ENCODE results near the gene SEMA4F. TPM values are rescaled to one million over a fixed set of nuclear protein-coding genes. Genes with fewer than 3 reads are reported as not detected.
"Not testable (repeated sequence)": the region's sequence is repeated elsewhere in the genome, so short reads cannot be mapped to it uniquely, and the experiment has no call there.

The SEMA4F gene
- total and polyA plus RNA-seq, 3 donors from 2014 or later = 9.1 to 14.3 (median 13.3) TPM

DNA sequence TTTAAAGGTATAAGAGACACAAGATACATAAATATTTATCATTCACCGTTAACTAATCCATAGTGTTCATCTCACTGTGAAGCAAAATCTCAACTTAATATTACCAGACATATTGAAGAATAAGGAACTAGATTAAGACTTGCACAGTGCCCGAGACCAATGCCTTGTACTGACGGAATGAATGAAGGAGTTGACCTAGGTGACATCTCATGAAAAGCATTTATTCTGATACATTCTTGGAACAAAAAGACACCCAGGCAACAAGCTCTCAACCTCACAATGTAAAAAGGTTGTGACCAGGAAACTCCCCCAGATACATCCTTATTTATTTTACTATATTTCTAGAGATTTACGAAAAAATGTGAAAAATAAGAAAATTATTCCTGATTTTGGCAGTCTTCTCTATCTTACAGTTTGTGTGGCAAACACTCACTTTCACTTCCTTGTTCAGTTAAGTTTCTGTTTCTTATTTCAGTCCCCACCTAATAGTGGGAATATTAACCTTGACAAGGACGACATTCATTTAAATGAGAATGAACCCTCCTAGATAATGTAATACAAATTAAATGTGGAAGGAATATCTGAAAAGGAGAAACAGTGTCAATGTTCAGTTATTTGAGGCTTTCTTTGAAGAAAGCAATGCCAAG, 34.3 kb upstream of the SEMA4F start:
- intact Hi-C loops (cut with DNase I; ENCODE audit: low total_unique reads) = no loop called here
- WGBS, 2 donors = 76 to 79% methylated on average over 5 of the region's 5 CpGs
- H3K36me3 ChIP-seq (ENCODE audit: low read depth, missing control alignments) = no peaks in the 10 kb centered on the region
- no peaks in the 10 kb centered on the region for H3K9me3 ChIP-seq
- no peaks in the 10 kb centered on the region for H3K27me3 ChIP-seq
- no peaks in the 10 kb centered on the region for H3K4me1 ChIP-seq
- DNase-seq = no peak
- H3K27ac ChIP-seq = no peak overlapping the region
- TF ChIP-seq POLR2A (IDR thresholded peaks at IDR 0.05) = no peak
- TF ChIP-seq, protein P1, sequence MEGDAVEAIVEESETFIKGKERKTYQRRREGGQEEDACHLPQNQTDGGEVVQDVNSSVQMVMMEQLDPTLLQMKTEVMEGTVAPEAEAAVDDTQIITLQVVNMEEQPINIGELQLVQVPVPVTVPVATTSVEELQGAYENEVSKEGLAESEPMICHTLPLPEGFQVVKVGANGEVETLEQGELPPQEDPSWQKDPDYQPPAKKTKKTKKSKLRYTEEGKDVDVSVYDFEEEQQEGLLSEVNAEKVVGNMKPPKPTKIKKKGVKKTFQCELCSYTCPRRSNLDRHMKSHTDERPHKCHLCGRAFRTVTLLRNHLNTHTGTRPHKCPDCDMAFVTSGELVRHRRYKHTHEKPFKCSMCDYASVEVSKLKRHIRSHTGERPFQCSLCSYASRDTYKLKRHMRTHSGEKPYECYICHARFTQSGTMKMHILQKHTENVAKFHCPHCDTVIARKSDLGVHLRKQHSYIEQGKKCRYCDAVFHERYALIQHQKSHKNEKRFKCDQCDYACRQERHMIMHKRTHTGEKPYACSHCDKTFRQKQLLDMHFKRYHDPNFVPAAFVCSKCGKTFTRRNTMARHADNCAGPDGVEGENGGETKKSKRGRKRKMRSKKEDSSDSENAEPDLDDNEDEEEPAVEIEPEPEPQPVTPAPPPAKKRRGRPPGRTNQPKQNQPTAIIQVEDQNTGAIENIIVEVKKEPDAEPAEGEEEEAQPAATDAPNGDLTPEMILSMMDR (IDR thresholded peaks at IDR 0.05) = no peak
- H3K4me3 ChIP-seq = no peak overlapping the region

DNA sequence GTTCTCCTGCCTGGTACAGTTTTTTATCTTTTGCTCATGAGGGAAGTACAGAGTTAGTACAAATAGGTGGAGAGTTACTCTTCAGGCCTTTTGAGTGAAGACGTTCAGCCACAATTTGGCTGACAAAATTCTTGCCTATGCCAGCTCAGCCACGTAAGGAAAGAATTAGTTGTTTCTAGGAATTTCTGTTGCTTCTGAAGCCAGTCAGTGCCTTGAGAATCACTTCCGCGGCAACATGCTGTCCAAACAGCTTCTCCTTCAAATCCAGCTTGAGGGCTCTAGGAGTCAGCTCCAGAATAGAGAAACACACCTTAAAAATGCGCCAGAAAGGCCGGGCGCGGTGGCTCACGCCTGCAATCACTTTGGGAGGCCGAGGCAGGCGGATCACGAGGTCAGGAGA, 33.4 kb upstream of the SEMA4F start:
- no peak overlapping the region for H3K27ac ChIP-seq
- intact Hi-C loops (cut with DNase I; ENCODE audit: low total_unique reads) = no loop called here
- no peaks in the 10 kb centered on the region for H3K36me3 ChIP-seq (ENCODE audit: low read depth, missing control alignments)
- TF ChIP-seq, protein P1 (IDR thresholded peaks at IDR 0.05) = no peak
- TF ChIP-seq POLR2A (IDR thresholded peaks at IDR 0.05) = no peak
- H3K9me3 ChIP-seq = no peaks in the 10 kb centered on the region
- H3K27me3 ChIP-seq = no peaks in the 10 kb centered on the region
- WGBS, 2 donors = 55 to 61% methylated on average over 12 of the region's 12 CpGs
- no peak overlapping the region for H3K4me3 ChIP-seq
- H3K4me1 ChIP-seq = no peaks in the 10 kb centered on the region
- DNase-seq = no peak

DNA sequence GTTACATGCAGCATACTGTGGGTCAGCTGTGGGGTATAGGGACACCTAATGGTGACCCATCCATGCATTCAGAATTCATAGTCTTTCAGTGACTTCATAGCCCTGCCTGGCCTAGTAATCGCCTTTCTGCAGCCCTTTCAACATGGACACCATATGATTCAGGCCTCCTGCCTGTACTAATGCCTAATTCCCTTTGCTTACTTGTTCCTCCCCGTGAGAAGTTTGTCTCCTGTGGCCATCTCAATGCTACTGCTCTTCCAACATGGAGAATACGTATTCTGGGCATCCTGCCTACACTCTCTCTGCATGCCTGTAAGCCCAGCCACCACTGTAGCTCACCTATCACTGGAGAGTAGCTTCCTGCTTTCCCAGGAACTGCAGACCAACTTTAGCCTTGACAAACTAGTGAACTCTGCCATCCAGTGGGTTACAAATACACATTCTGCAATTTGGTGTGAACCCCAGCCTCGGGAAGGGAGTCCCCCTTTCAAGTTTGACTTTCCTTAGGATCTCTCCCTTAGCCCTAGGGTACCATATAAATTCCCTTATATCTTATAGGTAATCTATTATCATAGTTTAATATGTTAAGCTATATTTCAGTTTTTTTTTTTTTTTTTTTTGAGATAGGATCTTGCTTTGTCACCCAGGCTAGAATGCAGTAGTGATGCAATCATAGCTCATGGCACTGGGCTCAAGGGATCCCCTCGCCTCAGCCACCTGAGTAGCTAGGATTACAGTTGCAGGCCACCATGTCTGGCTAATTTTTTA, 28.2 kb upstream of the SEMA4F start:
- no peak for DNase-seq
- TF ChIP-seq, protein P1 (IDR thresholded peaks at IDR 0.05) = no peak
- no peak for TF ChIP-seq POLR2A (IDR thresholded peaks at IDR 0.05)
- Histone ChIP-seq H3K4me1 (no peaks in the 10 kb centered on the region), H3K4me3 (no peak overlapping the region), H3K9me3 (no peaks in the 10 kb centered on the region), H3K36me3 (ENCODE audit: low read depth, missing control alignments) (no peaks in the 10 kb centered on the region), H3K27me3 (no peaks in the 10 kb centered on the region), H3K27ac (no peak overlapping the region)
- 80 to 83% methylated on average over 5 of the region's 5 CpGs for WGBS, 2 donors
- intact Hi-C loops (cut with DNase I; ENCODE audit: low total_unique reads) = no loop called here

DNA sequence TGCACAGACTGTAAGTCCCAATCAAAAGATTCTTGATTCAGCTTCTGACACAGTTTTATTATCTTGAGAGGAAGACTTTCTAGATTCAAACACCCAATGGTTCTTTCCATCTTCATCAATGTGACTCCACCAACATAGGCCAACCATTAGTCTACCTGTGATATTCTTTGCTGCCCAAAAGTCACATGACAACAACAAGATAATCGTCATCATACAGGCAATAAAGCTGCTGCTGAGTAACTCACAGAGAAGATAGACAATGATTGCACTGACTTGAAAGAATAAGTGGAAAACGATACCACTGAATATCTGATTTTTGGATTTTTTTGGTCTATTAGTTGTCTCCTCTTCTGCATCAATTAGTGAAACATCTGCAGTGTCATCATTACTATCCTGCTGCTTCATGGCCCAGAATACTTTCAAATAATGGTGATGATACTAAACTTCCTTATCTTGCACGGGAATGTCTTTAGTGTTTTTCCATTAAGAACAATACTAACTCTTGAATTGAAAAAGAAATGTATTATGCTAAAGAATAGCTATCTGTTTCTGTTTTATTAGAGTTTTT, 25.4 kb upstream of the SEMA4F start:
- Histone ChIP-seq H3K27me3 (no peaks in the 10 kb centered on the region), H3K4me1 (no peaks in the 10 kb centered on the region), H3K27ac (no peak overlapping the region), H3K4me3 (no peak overlapping the region), H3K9me3 (no peaks in the 10 kb centered on the region), H3K36me3 (ENCODE audit: low read depth, missing control alignments) (no peaks in the 10 kb centered on the region)
- no peak for DNase-seq
- WGBS, 2 donors = 55 to 88% methylated on average over 3 of the region's 3 CpGs
- no peak for TF ChIP-seq POLR2A (IDR thresholded peaks at IDR 0.05)
- TF ChIP-seq, protein P1 (IDR thresholded peaks at IDR 0.05) = no peak
- intact Hi-C loops (cut with DNase I; ENCODE audit: low total_unique reads) = no loop called here

DNA sequence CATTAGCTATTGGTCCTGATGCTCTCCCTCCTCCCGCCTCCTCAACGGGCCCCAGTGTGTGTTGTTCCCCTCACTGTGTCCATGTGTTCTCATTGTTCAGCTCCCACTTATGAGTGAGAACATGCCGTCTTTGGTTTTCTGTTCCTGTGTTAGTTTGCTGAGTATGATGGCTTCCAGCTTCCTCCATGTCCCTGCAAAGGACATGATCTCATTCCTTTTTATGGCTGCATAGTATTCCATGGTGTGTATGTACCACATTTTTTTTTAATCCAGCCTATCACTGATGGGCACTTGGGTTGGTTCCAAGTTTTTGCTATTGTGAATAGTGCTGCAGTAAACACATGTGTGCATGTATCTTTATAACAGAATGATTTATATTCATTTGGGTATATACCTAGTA, 23.6 kb upstream of the SEMA4F start:
- intact Hi-C loops (cut with DNase I; ENCODE audit: low total_unique reads); H3K27me3 ChIP-seq; H3K4me3 ChIP-seq; H3K27ac ChIP-seq; H3K36me3 ChIP-seq (ENCODE audit: low read depth, missing control alignments); DNase-seq; H3K4me1 ChIP-seq; H3K9me3 ChIP-seq: not testable (repeated sequence)
- 89% methylated on average over 3 of the region's 3 CpGs for WGBS, 2 donors
